Measurements from ENCODE around the gene GABRB1.

DNA sequence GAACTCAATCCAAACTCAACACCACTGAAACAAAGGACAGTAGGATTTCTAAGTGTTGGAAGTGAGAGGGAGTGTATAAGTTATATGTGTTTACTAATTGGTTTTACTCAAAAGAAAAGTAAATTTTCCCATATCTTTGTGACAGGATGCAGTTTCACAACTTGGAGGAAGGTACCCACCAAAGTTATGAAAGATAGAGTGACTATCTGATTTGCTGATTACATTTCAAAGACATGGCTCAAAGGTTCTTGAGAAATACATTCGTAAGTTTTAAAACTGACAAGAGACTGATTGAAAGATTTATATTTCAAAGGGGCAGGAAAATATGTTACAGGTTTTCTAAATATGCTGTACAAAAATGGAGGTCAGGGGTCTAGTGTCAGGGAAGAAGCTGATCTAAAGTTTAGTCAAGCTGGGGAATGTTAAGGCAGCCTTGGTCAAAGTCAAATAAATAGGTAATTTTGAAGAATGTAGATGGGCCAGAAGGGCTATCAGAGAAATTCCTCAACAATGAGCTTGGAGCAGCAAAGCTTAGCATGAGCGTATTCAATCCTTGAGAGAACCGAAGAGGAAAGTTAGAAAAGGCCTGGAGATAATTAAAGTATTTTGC is 441.9 kb downstream of the GABRB1 start:
- TF ChIP-seq, protein P1, sequence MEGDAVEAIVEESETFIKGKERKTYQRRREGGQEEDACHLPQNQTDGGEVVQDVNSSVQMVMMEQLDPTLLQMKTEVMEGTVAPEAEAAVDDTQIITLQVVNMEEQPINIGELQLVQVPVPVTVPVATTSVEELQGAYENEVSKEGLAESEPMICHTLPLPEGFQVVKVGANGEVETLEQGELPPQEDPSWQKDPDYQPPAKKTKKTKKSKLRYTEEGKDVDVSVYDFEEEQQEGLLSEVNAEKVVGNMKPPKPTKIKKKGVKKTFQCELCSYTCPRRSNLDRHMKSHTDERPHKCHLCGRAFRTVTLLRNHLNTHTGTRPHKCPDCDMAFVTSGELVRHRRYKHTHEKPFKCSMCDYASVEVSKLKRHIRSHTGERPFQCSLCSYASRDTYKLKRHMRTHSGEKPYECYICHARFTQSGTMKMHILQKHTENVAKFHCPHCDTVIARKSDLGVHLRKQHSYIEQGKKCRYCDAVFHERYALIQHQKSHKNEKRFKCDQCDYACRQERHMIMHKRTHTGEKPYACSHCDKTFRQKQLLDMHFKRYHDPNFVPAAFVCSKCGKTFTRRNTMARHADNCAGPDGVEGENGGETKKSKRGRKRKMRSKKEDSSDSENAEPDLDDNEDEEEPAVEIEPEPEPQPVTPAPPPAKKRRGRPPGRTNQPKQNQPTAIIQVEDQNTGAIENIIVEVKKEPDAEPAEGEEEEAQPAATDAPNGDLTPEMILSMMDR (IDR thresholded peaks at IDR 0.05; ENCODE audit: extremely low read depth in 1 of 2, insufficient read depth in 1 of 2, low read depth in 1 of 2, low read length in 2 of 2) = no peak
- no peak for TF ChIP-seq POLR2A (IDR thresholded peaks at IDR 0.05; ENCODE audit: low read depth, low read length)
- TF ChIP-seq FOS (IDR thresholded peaks at IDR 0.05; ENCODE audit: borderline replicate concordance, insufficient read depth, low read length) = no peak
- no peak for TF ChIP-seq EZH2 (IDR thresholded peaks at IDR 0.05; ENCODE audit: borderline replicate concordance, low read depth, low read length, severe bottlenecking)
- no peak for TF ChIP-seq JUN (IDR thresholded peaks at IDR 0.05; ENCODE audit: borderline replicate concordance, insufficient read depth, insufficient read length, low read depth)
- TF ChIP-seq POLR2AphosphoS5 (IDR thresholded peaks at IDR 0.05; ENCODE audit: insufficient read depth, low read depth, low read length) = no peak
- TF ChIP-seq, protein P2, sequence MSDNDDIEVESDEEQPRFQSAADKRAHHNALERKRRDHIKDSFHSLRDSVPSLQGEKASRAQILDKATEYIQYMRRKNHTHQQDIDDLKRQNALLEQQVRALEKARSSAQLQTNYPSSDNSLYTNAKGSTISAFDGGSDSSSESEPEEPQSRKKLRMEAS (IDR thresholded peaks at IDR 0.05; ENCODE audit: insufficient read depth, insufficient read length) = no peak

Measured in endothelial cell of umbilical vein (primary cell).